ENCODE results near the gene ITPK1.

ITPK1 gene

DNA sequence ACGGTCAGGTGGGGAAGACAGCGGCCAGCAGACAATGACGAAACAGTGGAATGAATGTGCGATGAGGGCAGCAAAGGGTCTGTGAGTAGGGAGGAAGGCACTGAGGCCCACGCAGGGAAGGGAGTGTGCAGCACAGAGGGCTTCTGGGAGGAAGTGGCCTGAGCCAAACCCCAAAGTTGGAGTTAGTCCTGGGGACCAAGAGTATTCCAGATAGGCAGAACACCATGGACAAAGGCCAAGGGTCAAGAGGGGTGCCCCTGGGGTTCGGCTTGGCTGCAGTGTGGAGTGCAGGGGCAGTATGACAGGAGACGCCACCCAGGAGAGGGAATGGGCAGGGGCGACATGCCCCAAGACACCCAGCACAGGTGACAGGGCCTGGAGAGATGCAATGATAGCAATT lies 134.0 kb downstream of the ITPK1 start:
- no peak for DNase-seq
- no peaks in the 10 kb centered on the region for H3K79me1 ChIP-seq (ENCODE audit: low read length)
- H3K4ac ChIP-seq (ENCODE audit: low read depth, low read length) = no peak overlapping the region
- H3K27ac ChIP-seq (ENCODE audit: low read depth, low read length) = no peak overlapping the region
- no peaks in the 10 kb centered on the region for H3K36me3 ChIP-seq (ENCODE audit: control insufficient read depth, insufficient read depth, low read length)
- H3K56ac ChIP-seq (ENCODE audit: low read length) = no peak overlapping the region
- H3K27me3 ChIP-seq (ENCODE audit: insufficient read depth, low read length, poor library complexity) = no peaks in the 10 kb centered on the region
- H2BK15ac ChIP-seq (replicated peaks; ENCODE audit: low read depth) = no peak overlapping the region
- H2BK120ac ChIP-seq (ENCODE audit: low read depth, low read length) = no peak overlapping the region
- no peak overlapping the region for H4K8ac ChIP-seq (ENCODE audit: low read depth, low read length)
- H3K9ac ChIP-seq (ENCODE audit: low read length) = no peak overlapping the region
- no CpG with 5 or more reads among the region's 8 CpGs for WGBS (ENCODE audit: extremely low coverage, insufficient coverage, low lambda C conversion rate)
- no peaks in the 10 kb centered on the region for H3K4me1 ChIP-seq (ENCODE audit: control insufficient read depth, low read depth, low read length)
- H4K5ac ChIP-seq (ENCODE audit: low read length) = no peak overlapping the region
- H2BK5ac ChIP-seq (ENCODE audit: low read length) = no peak overlapping the region
- H3K23ac ChIP-seq (ENCODE audit: low read length) = no peak overlapping the region
- H2AK5ac ChIP-seq (ENCODE audit: low read length) = no peak overlapping the region
- no peak overlapping the region for H3K4me2 ChIP-seq (ENCODE audit: low read length)
- H3K79me2 ChIP-seq (ENCODE audit: control insufficient read depth, insufficient read depth, low read length) = no peaks in the 10 kb centered on the region
- no peak overlapping the region for H3K18ac ChIP-seq (ENCODE audit: low read length)
- no peak overlapping the region for H3K4me3 ChIP-seq (ENCODE audit: low read length)

- no peaks in the 10 kb centered on the region for H3K27me3 ChIP-seq (ENCODE audit: insufficient read depth, low read length, poor library complexity)
- H3K4ac ChIP-seq (ENCODE audit: low read depth, low read length) = no peak overlapping the region
- no peak overlapping the region for H3K23ac ChIP-seq (ENCODE audit: low read length)
- H4K5ac ChIP-seq (ENCODE audit: low read length) = no peak overlapping the region
- H2BK5ac ChIP-seq (ENCODE audit: low read length) = no peak overlapping the region
- H2BK15ac ChIP-seq (replicated peaks; ENCODE audit: low read depth) = no peak overlapping the region
- no peak overlapping the region for H3K4me3 ChIP-seq (ENCODE audit: low read length)
- no peaks in the 10 kb centered on the region for H3K79me2 ChIP-seq (ENCODE audit: control insufficient read depth, insufficient read depth, low read length)
- H4K8ac ChIP-seq (ENCODE audit: low read depth, low read length) = no peak overlapping the region
- no peak overlapping the region for H3K18ac ChIP-seq (ENCODE audit: low read length)
- DNase-seq = no peak
- H3K9ac ChIP-seq (ENCODE audit: low read length) = no peak overlapping the region
- no peak overlapping the region for H3K56ac ChIP-seq (ENCODE audit: low read length)
- no peak overlapping the region for H2AK5ac ChIP-seq (ENCODE audit: low read length)
- WGBS (ENCODE audit: extremely low coverage, insufficient coverage, low lambda C conversion rate) = no CpG with 5 or more reads among the region's 4 CpGs
- H3K27ac ChIP-seq (ENCODE audit: low read depth, low read length) = no peak overlapping the region
- no peak overlapping the region for H3K4me2 ChIP-seq (ENCODE audit: low read length)
- H3K36me3 ChIP-seq (ENCODE audit: control insufficient read depth, insufficient read depth, low read length) = no peaks in the 10 kb centered on the region
- H2BK120ac ChIP-seq (ENCODE audit: low read depth, low read length) = no peak overlapping the region
- H3K79me1 ChIP-seq (ENCODE audit: low read length) = no peaks in the 10 kb centered on the region
- H3K4me1 ChIP-seq (ENCODE audit: control insufficient read depth, low read depth, low read length) = no peaks in the 10 kb centered on the region
Measured at GRCh38 chr14:92980866-92981265, 134.9 kb downstream of the ITPK1 start.

- no peak overlapping the region for H3K4me3 ChIP-seq (ENCODE audit: low read length)
- no CpG with 5 or more reads among the region's 4 CpGs for WGBS (ENCODE audit: extremely low coverage, insufficient coverage, low lambda C conversion rate)
- no peak overlapping the region for H4K8ac ChIP-seq (ENCODE audit: low read depth, low read length)
- no peak for DNase-seq
- H2BK15ac ChIP-seq (replicated peaks; ENCODE audit: low read depth) = no peak overlapping the region
- H3K56ac ChIP-seq (ENCODE audit: low read length) = no peak overlapping the region
- H2AK5ac ChIP-seq (ENCODE audit: low read length) = no peak overlapping the region
- H2BK120ac ChIP-seq (ENCODE audit: low read depth, low read length) = no peak overlapping the region
- H3K23ac ChIP-seq (ENCODE audit: low read length) = no peak overlapping the region
- H3K9ac ChIP-seq (ENCODE audit: low read length) = no peak overlapping the region
- no peaks in the 10 kb centered on the region for H3K79me1 ChIP-seq (ENCODE audit: low read length)
- no peak overlapping the region for H3K18ac ChIP-seq (ENCODE audit: low read length)
- H3K4me1 ChIP-seq (ENCODE audit: control insufficient read depth, low read depth, low read length) = no peaks in the 10 kb centered on the region
- H2BK5ac ChIP-seq (ENCODE audit: low read length) = no peak overlapping the region
- H3K79me2 ChIP-seq (ENCODE audit: control insufficient read depth, insufficient read depth, low read length) = no peaks in the 10 kb centered on the region
- no peak overlapping the region for H4K5ac ChIP-seq (ENCODE audit: low read length)
- no peaks in the 10 kb centered on the region for H3K36me3 ChIP-seq (ENCODE audit: control insufficient read depth, insufficient read depth, low read length)
- H3K4me2 ChIP-seq (ENCODE audit: low read length) = no peak overlapping the region
- H3K27ac ChIP-seq (ENCODE audit: low read depth, low read length) = no peak overlapping the region
- no peak overlapping the region for H3K4ac ChIP-seq (ENCODE audit: low read depth, low read length)
- no peaks in the 10 kb centered on the region for H3K27me3 ChIP-seq (ENCODE audit: insufficient read depth, low read length, poor library complexity)
Measured at GRCh38 chr14:92978229-92979021, 137.3 kb downstream of the ITPK1 start.

GRCh38 chr14:92976268-92976667 lies 139.5 kb downstream of the ITPK1 start:
- Histone ChIP-seq H2AK5ac (ENCODE audit: low read length) (no peak overlapping the region), H3K27me3 (ENCODE audit: insufficient read depth, low read length, poor library complexity) (no peaks in the 10 kb centered on the region), H3K4me2 (ENCODE audit: low read length) (no peak overlapping the region), H2BK120ac (ENCODE audit: low read depth, low read length) (no peak overlapping the region), H3K36me3 (ENCODE audit: control insufficient read depth, insufficient read depth, low read length) (no peaks in the 10 kb centered on the region), H3K79me2 (ENCODE audit: control insufficient read depth, insufficient read depth, low read length) (no peaks in the 10 kb centered on the region), H3K9ac (ENCODE audit: low read length) (no peak overlapping the region), H3K4ac (ENCODE audit: low read depth, low read length) (no peak overlapping the region), H4K8ac (ENCODE audit: low read depth, low read length) (no peak overlapping the region), H3K27ac (ENCODE audit: low read depth, low read length) (no peak overlapping the region), H2BK5ac (ENCODE audit: low read length) (no peak overlapping the region), H3K4me3 (ENCODE audit: low read length) (no peak overlapping the region), H2BK15ac (replicated peaks; ENCODE audit: low read depth) (no peak overlapping the region), H4K5ac (ENCODE audit: low read length) (no peak overlapping the region), H3K79me1 (ENCODE audit: low read length) (no peaks in the 10 kb centered on the region), H3K23ac (ENCODE audit: low read length) (no peak overlapping the region), H3K4me1 (ENCODE audit: control insufficient read depth, low read depth, low read length) (no peaks in the 10 kb centered on the region), H3K18ac (ENCODE audit: low read length) (no peak overlapping the region), H3K56ac (ENCODE audit: low read length) (no peak overlapping the region)
- WGBS (ENCODE audit: extremely low coverage, insufficient coverage, low lambda C conversion rate) = no CpG with 5 or more reads among the region's 2 CpGs
- no peak for DNase-seq

GRCh38 chr14:92974541-92975345 lies 141.0 kb downstream of the ITPK1 start:
- no peak overlapping the region for H3K9ac ChIP-seq (ENCODE audit: low read length)
- H3K4me3 ChIP-seq (ENCODE audit: low read length) = no peak overlapping the region
- H3K36me3 ChIP-seq (ENCODE audit: control insufficient read depth, insufficient read depth, low read length) = no peaks in the 10 kb centered on the region
- no peak overlapping the region for H2BK15ac ChIP-seq (replicated peaks; ENCODE audit: low read depth)
- no peak overlapping the region for H2AK5ac ChIP-seq (ENCODE audit: low read length)
- no peaks in the 10 kb centered on the region for H3K4me1 ChIP-seq (ENCODE audit: control insufficient read depth, low read depth, low read length)
- no CpG with 5 or more reads among the region's 17 CpGs for WGBS (ENCODE audit: extremely low coverage, insufficient coverage, low lambda C conversion rate)
- no peak overlapping the region for H3K23ac ChIP-seq (ENCODE audit: low read length)
- H3K56ac ChIP-seq (ENCODE audit: low read length) = no peak overlapping the region
- H4K5ac ChIP-seq (ENCODE audit: low read length) = no peak overlapping the region
- H3K79me1 ChIP-seq (ENCODE audit: low read length) = no peaks in the 10 kb centered on the region
- no peak for DNase-seq
- no peak overlapping the region for H2BK5ac ChIP-seq (ENCODE audit: low read length)
- H4K8ac ChIP-seq (ENCODE audit: low read depth, low read length) = no peak overlapping the region
- no peaks in the 10 kb centered on the region for H3K79me2 ChIP-seq (ENCODE audit: control insufficient read depth, insufficient read depth, low read length)
- no peak overlapping the region for H3K27ac ChIP-seq (ENCODE audit: low read depth, low read length)
- H3K4me2 ChIP-seq (ENCODE audit: low read length) = no peak overlapping the region
- no peak overlapping the region for H3K4ac ChIP-seq (ENCODE audit: low read depth, low read length)
- no peak overlapping the region for H2BK120ac ChIP-seq (ENCODE audit: low read depth, low read length)
- no peak overlapping the region for H3K18ac ChIP-seq (ENCODE audit: low read length)
- no peaks in the 10 kb centered on the region for H3K27me3 ChIP-seq (ENCODE audit: insufficient read depth, low read length, poor library complexity)
